ENCODE data around the gene TLCD3B.

Gene TLCD3B

GRCh38 chr16:29983420-29984136, 47.5 kb downstream of the TLCD3B start:
- no peak for TF ChIP-seq TSHZ2 (CRISPR knock-in tag; IDR thresholded peaks at IDR 0.05)
- no peak for TF ChIP-seq CREB5 (CRISPR knock-in tag; IDR thresholded peaks at IDR 0.05; ENCODE audit: low read depth)
- TF ChIP-seq PPARA (CRISPR knock-in tag; IDR thresholded peaks at IDR 0.05; ENCODE audit: borderline replicate concordance), result no peak
- ATAC-seq, result no peak

GRCh38 chr16:29982560-29983419, 48.3 kb downstream of the TLCD3B start:
- TF ChIP-seq TOX (CRISPR knock-in tag; IDR thresholded peaks at IDR 0.05; ENCODE audit: borderline replicate concordance), result no peak
- no peak for TF ChIP-seq CSRNP3 (CRISPR knock-in tag; IDR thresholded peaks at IDR 0.05)
- TF ChIP-seq ZC3H10 (CRISPR knock-in tag; IDR thresholded peaks at IDR 0.05), result no peak
- no peak for TF ChIP-seq ZNF70 (CRISPR knock-in tag; IDR thresholded peaks at IDR 0.05)
- TF ChIP-seq PPARA (CRISPR knock-in tag; IDR thresholded peaks at IDR 0.05; ENCODE audit: borderline replicate concordance), result no peak
- no peak for TF ChIP-seq SNAI2 (CRISPR knock-in tag; IDR thresholded peaks at IDR 0.05)
- TF ChIP-seq ZFP30 (CRISPR knock-in tag; IDR thresholded peaks at IDR 0.05), result no peak
- TF ChIP-seq BACH2 (CRISPR knock-in tag; IDR thresholded peaks at IDR 0.05; ENCODE audit: borderline replicate concordance), result no peak
- TF ChIP-seq ZNF565 (CRISPR knock-in tag; conservative IDR thresholded peaks at IDR 0.05; ENCODE audit: low read depth), result no peak
- no peak for TF ChIP-seq CSDC2 (CRISPR knock-in tag; IDR thresholded peaks at IDR 0.05)
- no peak for TF ChIP-seq CREB5 (CRISPR knock-in tag; IDR thresholded peaks at IDR 0.05; ENCODE audit: low read depth)
- no peak for TF ChIP-seq ESRRG (CRISPR knock-in tag; IDR thresholded peaks at IDR 0.05)
- no peak for TF ChIP-seq ISL1 (CRISPR knock-in tag; IDR thresholded peaks at IDR 0.05)
- no peak for ATAC-seq

GRCh38 chr16:29978564-29979270, 52.4 kb downstream of the TLCD3B start:
- no peak for ATAC-seq
- TF ChIP-seq ZC3H10 (CRISPR knock-in tag; IDR thresholded peaks at IDR 0.05) (no peak), ZNF8 (CRISPR knock-in tag; IDR thresholded peaks at IDR 0.05) (no peak), RARB (CRISPR knock-in tag; IDR thresholded peaks at IDR 0.05) (no peak), POU6F1 (CRISPR knock-in tag; IDR thresholded peaks at IDR 0.05; ENCODE audit: borderline replicate concordance, low read depth) (no peak), TCF4 (CRISPR knock-in tag; IDR thresholded peaks at IDR 0.05; ENCODE audit: borderline replicate concordance) (no peak), ARNTL (CRISPR knock-in tag; IDR thresholded peaks at IDR 0.05; ENCODE audit: borderline replicate concordance, low read depth) (no peak), GLIS3 (CRISPR knock-in tag; IDR thresholded peaks at IDR 0.05) (no peak), ZFP3 (CRISPR knock-in tag; IDR thresholded peaks at IDR 0.05) (no peak), BACH2 (CRISPR knock-in tag; IDR thresholded peaks at IDR 0.05; ENCODE audit: borderline replicate concordance) (no peak), CSDC2 (CRISPR knock-in tag; IDR thresholded peaks at IDR 0.05) (no peak), TSHZ2 (CRISPR knock-in tag; IDR thresholded peaks at IDR 0.05) (no peak), ZFP30 (CRISPR knock-in tag; IDR thresholded peaks at IDR 0.05) (no peak), CREB5 (CRISPR knock-in tag; IDR thresholded peaks at IDR 0.05; ENCODE audit: low read depth) (no peak)

All from SK-N-SH treated with all-trans-retinoic acid at 6 μM for 48 hours (cell line).